ENCODE measurements around the gene AHSG.
A peak's percentile ranks its signal among the peaks of the same experiment; 100 is the strongest.

The AHSG gene

GRCh38 chr3:186594591-186595113 is 18.2 kb upstream of the AHSG start:
- DNase-seq, result no peak

- DNase-seq, result no peak
These were observed 16.1 kb upstream of the AHSG start for GRCh38 chr3:186596568-186597287.

GRCh38 chr3:186598108-186598784 is 14.6 kb upstream of the AHSG start:
- no peak for DNase-seq

- no peak for DNase-seq
These were observed 14.1 kb upstream of the AHSG start for GRCh38 chr3:186598794-186599141.

GRCh38 chr3:186599142-186599784 is 13.6 kb upstream of the AHSG start:
- no peak for DNase-seq

GRCh38 chr3:186599785-186600166 is 13.1 kb upstream of the AHSG start:
- DNase-seq, result no peak

- no peak for DNase-seq
These were observed 12.0 kb upstream of the AHSG start for GRCh38 chr3:186600896-186601295.

GRCh38 chr3:186603159-186603558 is 9.7 kb upstream of the AHSG start:
- no peak for DNase-seq

- DNase-seq, result no peak
These were observed 7.8 kb upstream of the AHSG start for GRCh38 chr3:186605078-186605477.

- no peak for DNase-seq
These were observed 7.0 kb upstream of the AHSG start for GRCh38 chr3:186605561-186606545.

GRCh38 chr3:186608624-186609215 is 4.1 kb upstream of the AHSG start:
- no peak for DNase-seq

GRCh38 chr3:186609247-186609868 is 3.5 kb upstream of the AHSG start:
- no peak for DNase-seq

GRCh38 chr3:186612065-186612464 is 795 bp upstream of the AHSG start:
- no peak for DNase-seq

GRCh38 chr3:186613637-186614265 is 891 bp downstream of the AHSG start:
- DNase-seq, result no peak

GRCh38 chr3:186614266-186614596 is 1.4 kb downstream of the AHSG start:
- DNase-seq, result no peak

GRCh38 chr3:186614597-186615483 is 2.0 kb downstream of the AHSG start:
- DNase-seq, result peak; percentile 77

GRCh38 chr3:186616299-186616617 is 3.4 kb downstream of the AHSG start:
- no peak for DNase-seq

GRCh38 chr3:186617036-186617946 is 4.4 kb downstream of the AHSG start:
- peak; percentile 87 for DNase-seq

GRCh38 chr3:186618318-186618938 is 5.6 kb downstream of the AHSG start:
- no peak for DNase-seq
